Breast epithelium (tissue), 4 donors: ENCODE measurements around the gene TRERF1. TPM values are rescaled to one million over a fixed set of nuclear protein-coding genes. Genes with fewer than 3 reads are reported as not detected.
"Not testable (repeated sequence)": the region's sequence is repeated elsewhere in the genome, so short reads cannot be mapped to it uniquely, and the experiment has no call there.

Source experiments
- DNase-seq, 2 donors: peaks; one replicate each; pipeline ENCODE4 v3.0.0-alpha.2; 2019; ENCODE audit warnings: low spot score in 2 of 2
- H3K27ac ChIP-seq, 2 donors: fragments of 200-600 bp; sonication (generic) in 1 of 2; one replicate each; pipeline ENCODE4 v1.5.1; 2016 to 2019; ENCODE audit warnings: mild to moderate bottlenecking in 1 of 2
- H3K27me3 ChIP-seq, 2 donors: fragments of 200-600 bp; sonication (generic) in 1 of 2; one replicate each; pipeline versions ENCODE4 v1.5.1 to v1.6.0; 2017 to 2019; ENCODE audit warnings: control low read depth in 1 of 2, mild to moderate bottlenecking in 1 of 2
- H3K36me3 ChIP-seq: fragments of 200-600 bp; one replicate; pipeline ENCODE4 v1.5.1; 2019
- H3K4me1 ChIP-seq, 2 donors: fragments of 200-600 bp; sonication (generic); one replicate each; pipeline ENCODE4 v1.5.1; 2016 to 2019; ENCODE audit warnings: control low read depth in 1 of 2
- H3K4me3 ChIP-seq, 3 donors: fragments of 200-600 bp; sonication (generic); 1 replicate in 2 of 3; 2 replicates in 1 of 3; pipeline ENCODE4 v1.5.1; 2016 to 2019; ENCODE audit warnings: mild to moderate bottlenecking in 3 of 3, moderate library complexity in 2 of 3
- H3K9me3 ChIP-seq, 2 donors: fragments of 200-600 bp; sonication (generic) in 1 of 2; one replicate each; pipeline ENCODE4 v1.5.1; 2016 to 2019; ENCODE audit warnings: control low read depth in 1 of 2
- POLR2A ChIP-seq: fragments of 450-650 bp; IDR thresholded peaks from one replicate; pipeline ENCODE4 v1.6.1; 2016; ENCODE audit warnings: antibody characterized with exemption, mild to moderate bottlenecking, moderate library complexity
- POLR2AphosphoS5 ChIP-seq, 3 donors: sonication (generic); formaldehyde crosslinking; IDR thresholded peaks; one replicate each; pipeline ENCODE4 v1.6.1; 2017; ENCODE audit warnings: antibody characterized with exemption in 3 of 3
- intact Hi-C: fragments of 100-400 bp; cut with DNase I; formaldehyde crosslinking; loops from one replicate; pipeline ENCODE4 v1.15.1; 2023; ENCODE audit warnings: low total_unique reads
- total RNA-seq, 3 donors: library from RNA; depleted of rRNA; stranded (reverse); fragments of >200 nt; gene quantifications; one replicate each; pipeline ENCODE4 v1.1.0, GENCODE V29; 2016
- TF ChIP-seq, protein P1 (sequence below), 3 donors: fragments of 450-650 bp; IDR thresholded peaks; one replicate each; pipeline ENCODE4 v1.5.1; 2016 to 2017; ENCODE audit warnings: antibody characterized with exemption in 3 of 3, mild to moderate bottlenecking in 3 of 3, moderate library complexity in 3 of 3

The TRERF1 gene
- total RNA-seq, 3 donors from 2014 or later: 3.9 to 5.4 (median 4.1) TPM

DNA sequence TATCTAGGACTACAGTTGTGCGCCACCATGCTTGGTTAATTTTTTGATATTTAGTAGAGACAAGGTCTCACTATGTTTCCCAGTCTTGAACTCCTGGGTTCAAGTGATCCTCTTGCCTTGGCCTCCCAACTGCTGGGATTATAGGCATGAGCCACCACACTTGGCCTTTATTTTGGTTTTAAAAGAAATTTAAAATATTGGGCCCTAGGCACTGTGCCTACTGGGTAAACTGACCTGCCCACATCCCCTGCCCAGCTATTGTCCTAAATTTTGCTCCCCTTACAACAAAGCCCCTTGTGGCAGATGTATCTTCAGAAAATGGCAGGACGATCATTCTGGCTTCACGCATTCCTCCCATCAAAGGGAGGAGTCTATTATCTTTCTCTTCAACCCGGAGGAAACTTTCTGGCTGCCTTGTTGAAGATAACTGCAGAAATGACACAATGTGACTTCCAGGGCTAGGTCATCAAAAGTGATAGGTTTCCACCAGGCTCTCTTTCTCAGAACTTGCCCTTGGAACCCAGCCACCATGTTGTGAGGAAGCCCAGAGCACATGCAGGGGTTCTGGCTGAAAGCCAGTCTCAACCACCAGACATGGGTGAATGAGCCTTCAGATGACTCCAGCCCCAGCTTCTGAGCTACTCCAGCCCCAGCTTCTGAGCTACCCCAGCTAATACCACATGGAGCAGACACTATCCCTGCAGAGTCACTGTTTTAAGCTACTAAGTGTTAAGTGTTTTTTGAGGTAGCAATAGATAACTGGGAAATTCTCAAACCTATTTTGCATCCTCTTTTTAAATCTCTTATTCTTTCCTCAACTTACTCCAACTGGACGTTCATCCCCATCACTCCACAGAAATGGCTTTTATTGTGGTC is 252.4 kb downstream of the TRERF1 start:
- TF ChIP-seq POLR2AphosphoS5 (IDR thresholded peaks at IDR 0.05) (no peak), POLR2A (no peak)
- TF ChIP-seq, protein P1, sequence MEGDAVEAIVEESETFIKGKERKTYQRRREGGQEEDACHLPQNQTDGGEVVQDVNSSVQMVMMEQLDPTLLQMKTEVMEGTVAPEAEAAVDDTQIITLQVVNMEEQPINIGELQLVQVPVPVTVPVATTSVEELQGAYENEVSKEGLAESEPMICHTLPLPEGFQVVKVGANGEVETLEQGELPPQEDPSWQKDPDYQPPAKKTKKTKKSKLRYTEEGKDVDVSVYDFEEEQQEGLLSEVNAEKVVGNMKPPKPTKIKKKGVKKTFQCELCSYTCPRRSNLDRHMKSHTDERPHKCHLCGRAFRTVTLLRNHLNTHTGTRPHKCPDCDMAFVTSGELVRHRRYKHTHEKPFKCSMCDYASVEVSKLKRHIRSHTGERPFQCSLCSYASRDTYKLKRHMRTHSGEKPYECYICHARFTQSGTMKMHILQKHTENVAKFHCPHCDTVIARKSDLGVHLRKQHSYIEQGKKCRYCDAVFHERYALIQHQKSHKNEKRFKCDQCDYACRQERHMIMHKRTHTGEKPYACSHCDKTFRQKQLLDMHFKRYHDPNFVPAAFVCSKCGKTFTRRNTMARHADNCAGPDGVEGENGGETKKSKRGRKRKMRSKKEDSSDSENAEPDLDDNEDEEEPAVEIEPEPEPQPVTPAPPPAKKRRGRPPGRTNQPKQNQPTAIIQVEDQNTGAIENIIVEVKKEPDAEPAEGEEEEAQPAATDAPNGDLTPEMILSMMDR (IDR thresholded peaks at IDR 0.05): no peak
- no peaks in the 10 kb centered on the region for H3K9me3 ChIP-seq
- H3K36me3 ChIP-seq: no peaks in the 10 kb centered on the region
- H3K27ac ChIP-seq: no peak overlapping the region
- H3K4me1 ChIP-seq: no peaks in the 10 kb centered on the region
- intact Hi-C loops: no loop called here
- H3K4me3 ChIP-seq: no peak overlapping the region
- DNase-seq: no peak
- no peaks in the 10 kb centered on the region for H3K27me3 ChIP-seq

- TF ChIP-seq POLR2A (no peak), POLR2AphosphoS5 (IDR thresholded peaks at IDR 0.05) (no peak)
- TF ChIP-seq, protein P1 (IDR thresholded peaks at IDR 0.05): no peak
- intact Hi-C loops: no loop called here
- Histone ChIP-seq H3K36me3 (no peaks in the 10 kb centered on the region), H3K27me3 (no peaks in the 10 kb centered on the region), H3K4me1 (no peaks in the 10 kb centered on the region), H3K9me3 (no peaks in the 10 kb centered on the region), H3K4me3 (no peak overlapping the region), H3K27ac (no peak overlapping the region)
- no peak for DNase-seq
These were observed 254.0 kb downstream of the TRERF1 start for GRCh38 chr6:42197555-42198362.

- no peak for TF ChIP-seq POLR2AphosphoS5 (IDR thresholded peaks at IDR 0.05)
- no peak for TF ChIP-seq POLR2A
- TF ChIP-seq, protein P1 (IDR thresholded peaks at IDR 0.05): no peak
- intact Hi-C loops: no loop called here
- Histone ChIP-seq H3K4me3 (no peak overlapping the region), H3K4me1 (no peaks in the 10 kb centered on the region), H3K27ac (no peak overlapping the region), H3K27me3 (no peaks in the 10 kb centered on the region), H3K36me3 (no peaks in the 10 kb centered on the region), H3K9me3 (no peaks in the 10 kb centered on the region)
- DNase-seq: no peak
These were observed 256.3 kb downstream of the TRERF1 start for GRCh38 chr6:42195415-42195814.

GRCh38 chr6:42194056-42194455 is 257.7 kb downstream of the TRERF1 start:
- Histone ChIP-seq H3K36me3 (no peaks in the 10 kb centered on the region), H3K27ac (no peak overlapping the region), H3K27me3 (no peaks in the 10 kb centered on the region), H3K4me1 (no peaks in the 10 kb centered on the region), H3K4me3 (no peak overlapping the region), H3K9me3 (no peaks in the 10 kb centered on the region)
- intact Hi-C loops: no loop called here
- no peak for DNase-seq
- no peak for TF ChIP-seq POLR2A
- no peak for TF ChIP-seq POLR2AphosphoS5 (IDR thresholded peaks at IDR 0.05)
- TF ChIP-seq, protein P1 (IDR thresholded peaks at IDR 0.05): no peak

DNA sequence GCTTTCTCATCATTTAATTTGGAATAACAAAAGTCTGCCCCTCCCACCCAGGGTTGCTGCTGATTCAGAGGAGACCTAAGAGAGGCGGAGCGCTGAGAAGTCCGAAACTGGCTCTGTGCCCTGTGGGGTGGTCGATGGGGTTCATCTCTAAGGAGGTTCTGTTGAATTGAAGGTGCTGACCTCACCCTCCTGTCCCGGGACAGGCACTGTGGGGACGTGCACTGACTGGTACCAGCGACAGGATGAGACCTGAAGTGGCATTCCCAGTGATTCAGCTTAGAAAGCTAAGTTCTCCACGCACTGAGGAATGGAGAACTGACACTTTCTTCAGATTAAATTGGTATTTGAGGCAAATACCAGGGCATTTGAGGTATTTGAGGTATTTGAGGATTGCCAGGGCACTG is 258.2 kb downstream of the TRERF1 start:
- Histone ChIP-seq H3K27ac (peak overlapping the region in 1 of 2 donors; percentile 38), H3K9me3 (no peaks in the 10 kb centered on the region), H3K4me3 (no peak overlapping the region), H3K27me3 (no peaks in the 10 kb centered on the region), H3K4me1 (no peaks in the 10 kb centered on the region), H3K36me3 (no peaks in the 10 kb centered on the region)
- TF ChIP-seq POLR2A: no peak
- TF ChIP-seq, protein P1 (IDR thresholded peaks at IDR 0.05): no peak
- no peak for TF ChIP-seq POLR2AphosphoS5 (IDR thresholded peaks at IDR 0.05)
- no peak for DNase-seq
- intact Hi-C loops: no loop called here

DNA sequence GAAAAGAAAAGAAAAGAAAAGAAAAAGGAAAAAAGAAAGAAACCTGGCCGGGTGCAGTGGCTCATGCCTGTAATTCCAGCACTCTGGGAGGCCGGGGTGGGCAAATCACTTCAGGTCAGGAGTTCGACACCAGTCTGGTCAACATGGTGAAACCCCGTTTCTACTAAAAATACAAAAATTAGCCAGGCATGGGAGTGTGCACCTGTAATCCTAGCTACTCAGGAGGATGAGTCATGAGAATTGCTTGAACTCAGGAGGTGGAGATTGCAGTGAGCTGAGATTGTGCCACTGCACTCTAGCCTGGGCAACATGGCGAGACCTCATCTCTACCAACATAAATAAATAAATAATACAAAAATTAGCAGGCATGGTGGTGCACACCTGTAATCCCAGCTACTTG is 259.3 kb downstream of the TRERF1 start:
- H3K36me3 ChIP-seq, DNase-seq, H3K4me3 ChIP-seq, H3K4me1 ChIP-seq, H3K9me3 ChIP-seq, H3K27me3 ChIP-seq, intact Hi-C loops, H3K27ac ChIP-seq: not testable (repeated sequence)
